Stomach (tissue), 9 donors: ENCODE results near the gene RASD2. TPM values are rescaled to one million over a fixed set of nuclear protein-coding genes. Genes with fewer than 3 reads are reported as not detected.
A peak's percentile ranks its signal among the peaks of the same experiment; 100 is the strongest.

Source experiments
- DNase-seq, 2 donors: peaks; one replicate each; pipeline versions ENCODE4 v3.0.0 to v3.0.0-alpha.2; 2013 to 2019
- H3K27ac ChIP-seq, 5 donors: fragments of 200-600 bp in 4 of 5; sonication (generic) in 4 of 5; one replicate each; pipeline ENCODE4 v1.5.1; 2013 to 2019; ENCODE audit warnings: mild to moderate bottlenecking in 1 of 5, moderate library complexity in 1 of 5
- H3K27me3 ChIP-seq, 3 donors: fragments of 200-600 bp; sonication (generic); one replicate each; pipeline ENCODE4 v1.5.1; 2017 to 2019; ENCODE audit warnings: mixed run types in 1 of 3
- H3K36me3 ChIP-seq, 4 donors: fragments of 200-600 bp; sonication (generic); 1 replicate in 3 of 4; 2 replicates in 1 of 4; pipeline ENCODE4 v1.5.1; 2016 to 2019
- H3K4me1 ChIP-seq, 4 donors: fragments of 200-600 bp; sonication (generic); one replicate each; pipeline ENCODE4 v1.5.1; 2016 to 2019
- H3K4me3 ChIP-seq, 4 donors: fragments of 200-600 bp; sonication (generic) in 3 of 4; one replicate each; pipeline ENCODE4 v1.5.1; 2016 to 2019; ENCODE audit warnings: mild to moderate bottlenecking in 1 of 4
- H3K9me3 ChIP-seq, 4 donors: fragments of 200-600 bp; sonication (generic); one replicate each; pipeline ENCODE4 v1.5.1; 2016 to 2019
- CTCF ChIP-seq, 7 experiments: fragments of 450-650 bp in 4 of 7; fragments of 200-600 bp in 3 of 7; sonication (generic) in 3 of 7; IDR thresholded peaks; one replicate each; pipeline ENCODE4 v1.5.1; 2016 to 2019; ENCODE audit warnings: antibody characterized with exemption in 7 of 7, control low read depth in 2 of 7, mild to moderate bottlenecking in 1 of 7
- EP300 ChIP-seq: sonication (generic); formaldehyde crosslinking; IDR thresholded peaks from one replicate; pipeline ENCODE4 v1.6.1; 2017; ENCODE audit warnings: antibody characterized with exemption
- POLR2A ChIP-seq, 4 donors: fragments of 450-650 bp; IDR thresholded peaks; one replicate each; pipeline ENCODE4 v1.6.1; 2016; ENCODE audit warnings: antibody characterized with exemption in 4 of 4, control low read depth in 2 of 4, mild to moderate bottlenecking in 1 of 4, moderate library complexity in 1 of 4
- POLR2AphosphoS5 ChIP-seq, 3 donors: sonication (generic); formaldehyde crosslinking; IDR thresholded peaks; one replicate each; pipeline ENCODE4 v1.6.1; 2016; ENCODE audit warnings: antibody characterized with exemption in 3 of 3
- WGBS, 5 donors: extraction: QIAGEN DNeasy Blood & Tissue Kit in 3 of 5; methylation state at CpG; one replicate each; pipeline versions ENCODE4 v1.1.5 to v1.1.7; 2013 to 2018; 5-methylcytosine and 5-hydroxymethylcytosine counted together
- intact Hi-C: fragments of 100-400 bp; cut with DNase I; formaldehyde crosslinking; loops from one replicate; pipeline ENCODE4 v1.15.1; 2023; ENCODE audit warnings: low total_unique reads
- polyA plus RNA-seq, 3 donors: library from polyadenylated mRNA; stranded (reverse); fragments of 200-250 nt; gene quantifications; one replicate each; pipeline ENCODE4 v1.2.3, GENCODE V29; 2013
- total RNA-seq, 5 donors: library from RNA; depleted of rRNA; stranded (reverse); fragments of >200 nt; gene quantifications; one replicate each; pipeline versions ENCODE4 v1.1.0 to v1.2.3, GENCODE V29; 2014 to 2016
- donor health status: healthy with polysubstance abuse.
- donor health status: Bipolar disorder and iron deficiency.
- donor health status: healthy.

The RASD2 gene
- total and polyA plus RNA-seq, 8 donors: 0.43 to 3.6 (median 0.72) TPM

GRCh38 chr22:35561796-35562526, 21.3 kb downstream of the RASD2 start:
- no peak for DNase-seq
- Histone ChIP-seq H3K27me3 (peaks cover 0 to 5% (median 0%) of the 10 kb centered on the region in 3 donors), H3K4me3 (no peak overlapping the region), H3K4me1 (peaks cover 0 to 15% (median 4%) of the 10 kb centered on the region in 4 donors), H3K9me3 (no peaks in the 10 kb centered on the region), H3K27ac (no peak overlapping the region), H3K36me3 (no peaks in the 10 kb centered on the region)
- 83 to 91% (median 88%) methylated on average over 20 of the region's 20 CpGs for WGBS, 5 donors
- intact Hi-C loops: no loop called here
- TF ChIP-seq POLR2A (IDR thresholded peaks at IDR 0.05) (no peak), CTCF (IDR thresholded peaks at IDR 0.05) (no peak), POLR2AphosphoS5 (IDR thresholded peaks at IDR 0.05) (no peak), EP300 (no peak)

GRCh38 chr22:35563211-35563610, 22.6 kb downstream of the RASD2 start:
- Histone ChIP-seq H3K9me3 (no peaks in the 10 kb centered on the region), H3K27ac (no peak overlapping the region), H3K4me3 (no peak overlapping the region), H3K27me3 (peaks cover 0 to 10% (median 0%) of the 10 kb centered on the region in 3 donors), H3K4me1 (peaks cover 0 to 17% (median 4%) of the 10 kb centered on the region in 4 donors), H3K36me3 (no peaks in the 10 kb centered on the region)
- 63 to 75% (median 67%) methylated on average over 7 of the region's 7 CpGs for WGBS, 5 donors
- intact Hi-C loops: no loop called here
- TF ChIP-seq CTCF (IDR thresholded peaks at IDR 0.05): no peak
- DNase-seq: no peak

- intact Hi-C loops: no loop called here
- TF ChIP-seq EP300 (no peak), POLR2A (IDR thresholded peaks at IDR 0.05) (no peak), POLR2AphosphoS5 (IDR thresholded peaks at IDR 0.05) (no peak), CTCF (IDR thresholded peaks at IDR 0.05) (peak in 1 of 7 experiments; percentile 4)
Measured at GRCh38 chr22:35564975-35565867, 24.6 kb downstream of the RASD2 start.

GRCh38 chr22:35567351-35568141, 26.9 kb downstream of the RASD2 start:
- peaks cover 0 to 5% (median 0%) of the 10 kb centered on the region in 3 donors for H3K27me3 ChIP-seq
- H3K4me3 ChIP-seq: no peak overlapping the region
- no peaks in the 10 kb centered on the region for H3K9me3 ChIP-seq
- H3K4me1 ChIP-seq: peaks cover 0 to 28% (median 11%) of the 10 kb centered on the region in 4 donors
- H3K27ac ChIP-seq: no peak overlapping the region
- intact Hi-C loops: no loop called here
- peak in 1 of 2 donors; percentile 74 for DNase-seq
- WGBS, 5 donors: 63 to 73% (median 65%) methylated on average over 20 to 23 of the region's 23 CpGs
- no peaks in the 10 kb centered on the region for H3K36me3 ChIP-seq
- TF ChIP-seq CTCF (IDR thresholded peaks at IDR 0.05): no peak
- TF ChIP-seq POLR2A (IDR thresholded peaks at IDR 0.05): no peak
- TF ChIP-seq EP300: no peak
- TF ChIP-seq POLR2AphosphoS5 (IDR thresholded peaks at IDR 0.05): no peak

More at GRCh38 chr22:35564975-35565867, 24.6 kb downstream of the RASD2 start:
- WGBS, 5 donors: 59 to 75% (median 67%) methylated on average over 10 of the region's 10 CpGs
- peaks cover 0 to 28% (median 11%) of the 10 kb centered on the region in 4 donors for H3K4me1 ChIP-seq
- DNase-seq: no peak
- H3K27me3 ChIP-seq: peaks cover 0 to 6% (median 0%) of the 10 kb centered on the region in 3 donors
- no peaks in the 10 kb centered on the region for H3K36me3 ChIP-seq
- no peak overlapping the region for H3K4me3 ChIP-seq
- H3K27ac ChIP-seq: no peak overlapping the region
- no peaks in the 10 kb centered on the region for H3K9me3 ChIP-seq
